ENCODE measurements around the gene MSANTD3. TPM values are rescaled to one million over a fixed set of nuclear protein-coding genes. Genes with fewer than 3 reads are reported as not detected.

MSANTD3 gene
- total and polyA plus RNA-seq, 2 of the 4 experiments (the other 2 are of a cell fraction): 45.5 to 55.9 TPM

DNA sequence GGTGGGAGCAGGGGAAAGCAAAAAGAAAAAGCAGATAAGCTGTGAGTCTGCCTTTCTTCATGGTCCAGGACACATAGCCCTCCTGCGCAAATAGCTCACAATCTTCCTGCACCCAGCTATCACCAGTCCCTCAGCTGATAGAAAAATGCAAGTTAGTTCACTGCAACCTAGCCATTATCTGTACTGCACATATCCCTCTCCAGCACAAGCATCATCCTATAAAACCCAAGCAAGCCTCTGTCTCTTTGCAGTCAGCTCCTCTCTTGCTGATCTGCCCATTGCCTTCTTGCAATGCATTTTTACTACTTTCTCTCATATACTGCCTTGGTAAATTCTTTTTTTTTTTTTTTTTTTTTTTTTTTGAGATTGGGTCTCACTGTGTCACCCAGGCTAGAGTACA is 20.0 kb upstream of the MSANTD3 start:
- intact Hi-C loops (cut with micrococcal nuclease): no loop called here
- ChIA-PET POLR2A (ENCODE audit: unreplicated experiment) (no interaction called here), CTCF (interaction anchor here (1.1 kb wide), 1 partner anchor 82 kb away, joined by 3 read pairs; no protein-coding TSS in a partner anchor)
- H2BK20ac ChIP-seq (ENCODE audit: low read depth, low read length): no peak overlapping the region
- no peak overlapping the region for H3K14ac ChIP-seq (replicated peaks; ENCODE audit: low read depth, low read length)
- no peak for TF ChIP-seq RFX5 (IDR thresholded peaks at IDR 0.05; ENCODE audit: low read depth, low read length)
- no peak overlapping the region for H3K9ac ChIP-seq (ENCODE audit: low read depth, low read length)
- H3K4me2 ChIP-seq (ENCODE audit: low read depth, low read length): no peak overlapping the region
- in situ Hi-C loops (cut with MboI; ENCODE audit: low sequenced_read_pairs): no loop called here
- ATAC-seq (ENCODE audit: low read depth): no peak
- no peak overlapping the region for H4K5ac ChIP-seq (ENCODE audit: low read depth, low read length)
- no peak overlapping the region for H3K27ac ChIP-seq (ENCODE audit: insufficient read depth, low read length)
- no TSS peak for BruUV-seq (replicated peaks)
- H2AK5ac ChIP-seq (ENCODE audit: low read depth, low read length): no peak overlapping the region
- H4K91ac ChIP-seq (ENCODE audit: insufficient read depth, low read depth, low read length): no peak overlapping the region
- no peaks in the 10 kb centered on the region for H3K9me3 ChIP-seq (ENCODE audit: control insufficient read depth, insufficient read depth, low read length)
- peaks cover 10% of the 10 kb centered on the region for H3K9me1 ChIP-seq (ENCODE audit: insufficient read depth, low read length)
- H3K23ac ChIP-seq (ENCODE audit: low read depth, low read length): no peak overlapping the region
- H4K8ac ChIP-seq (ENCODE audit: low read depth in 2 of 2, low read length in 2 of 2): no peak overlapping the region
- no peaks in the 10 kb centered on the region for H4K20me1 ChIP-seq (ENCODE audit: insufficient read depth, low read length)
- H3K56ac ChIP-seq (ENCODE audit: extremely low read depth, insufficient read depth, low read length): no peak overlapping the region
- H3K18ac ChIP-seq (ENCODE audit: low read depth, low read length): no peak overlapping the region
- no peak overlapping the region for H2BK15ac ChIP-seq (ENCODE audit: low read depth, low read length)
- H2BK5ac ChIP-seq (ENCODE audit: low read depth, low read length, poor library complexity, severe bottlenecking): no peak overlapping the region
- H3K4me1 ChIP-seq (ENCODE audit: control insufficient read depth, insufficient read depth, low read length): no peaks in the 10 kb centered on the region
- H3K36me3 ChIP-seq (ENCODE audit: control insufficient read depth, insufficient read depth, low read length): no peaks in the 10 kb centered on the region
- no peak overlapping the region for H2AFZ ChIP-seq (replicated peaks; ENCODE audit: low read length, poor library complexity)
- no peak overlapping the region for H2AK9ac ChIP-seq (replicated peaks; ENCODE audit: low read depth, low read length, poor library complexity)
- WGBS, 2 experiments (ENCODE audit: extremely low coverage in 2 of 2, insufficient read length in 1 of 2): no CpG with 5 or more reads among the region's 1 CpG
- no peak overlapping the region for H3K4ac ChIP-seq (ENCODE audit: low read depth, low read length)
- no peak overlapping the region for H2BK120ac ChIP-seq (ENCODE audit: low read depth, low read length)
- DNase-seq: no peak
- dilution Hi-C loops (cut with HindIII; ENCODE audit: low sequenced_read_pairs, unreplicated experiment): no loop called here
- no peaks in the 10 kb centered on the region; the same call in 1 of the 2 replicates for H3K27me3 ChIP-seq (ENCODE audit: control insufficient read depth, insufficient read depth, low read length)
- H3K79me1 ChIP-seq (ENCODE audit: low read depth in 1 of 2, low read length in 2 of 2): peaks cover 0 to 4% of the 10 kb centered on the region in 2 experiments; a peak in 1 of 4 replicates
- H3K4me3 ChIP-seq (ENCODE audit: insufficient read depth, low read depth, low read length): no peak overlapping the region
